ENCODE measurements around the gene WNT7A.

The WNT7A gene

GRCh38 chr3:13791198-13792050 lies 88.4 kb downstream of the WNT7A start:
- DNase-seq: no peak

GRCh38 chr3:13790376-13791197 lies 89.3 kb downstream of the WNT7A start:
- DNase-seq: no peak

DNA sequence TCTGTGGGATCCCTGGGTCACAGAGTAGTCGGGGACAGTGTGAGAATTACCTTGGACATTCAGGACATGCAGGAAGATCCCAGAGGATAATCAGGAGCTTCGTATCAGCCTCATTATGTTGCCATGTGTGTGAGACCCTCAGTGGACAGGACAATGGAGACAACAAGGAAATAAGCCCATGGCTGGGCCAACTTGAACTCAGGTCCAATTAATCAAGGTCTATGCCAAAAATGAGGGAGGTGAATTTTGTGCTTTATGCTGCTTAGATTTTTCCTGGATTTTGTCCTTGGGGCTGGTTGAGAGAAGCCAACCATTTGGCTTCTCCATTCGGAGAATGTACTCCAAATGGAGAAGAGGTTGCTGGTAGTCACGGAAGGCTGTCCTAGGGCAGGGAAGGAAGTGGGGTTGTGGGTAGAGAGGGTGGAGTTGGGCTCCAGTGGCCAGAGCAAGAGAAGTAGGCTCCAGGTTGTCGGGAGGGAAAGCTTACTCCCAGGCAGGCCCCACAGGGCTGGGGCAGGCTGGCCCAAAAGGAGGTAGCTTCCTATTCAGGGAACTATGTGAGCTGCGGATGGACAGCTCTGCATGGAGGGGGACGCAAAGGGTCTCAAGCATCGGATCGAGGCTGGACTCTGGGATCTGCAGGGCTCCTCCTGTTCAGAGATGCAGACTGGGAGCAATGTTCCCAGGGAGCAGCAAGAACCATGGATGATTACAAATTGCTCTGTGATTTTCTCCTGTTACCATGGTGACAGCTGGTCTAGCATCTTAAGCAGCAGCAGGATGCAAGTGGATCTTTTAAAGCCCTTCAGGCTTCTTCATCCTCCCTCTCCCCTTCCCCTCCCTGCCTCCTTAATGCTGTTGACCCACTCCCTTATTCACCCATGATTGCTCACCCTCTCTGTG lies 91.1 kb downstream of the WNT7A start:
- DNase-seq: no peak

DNA sequence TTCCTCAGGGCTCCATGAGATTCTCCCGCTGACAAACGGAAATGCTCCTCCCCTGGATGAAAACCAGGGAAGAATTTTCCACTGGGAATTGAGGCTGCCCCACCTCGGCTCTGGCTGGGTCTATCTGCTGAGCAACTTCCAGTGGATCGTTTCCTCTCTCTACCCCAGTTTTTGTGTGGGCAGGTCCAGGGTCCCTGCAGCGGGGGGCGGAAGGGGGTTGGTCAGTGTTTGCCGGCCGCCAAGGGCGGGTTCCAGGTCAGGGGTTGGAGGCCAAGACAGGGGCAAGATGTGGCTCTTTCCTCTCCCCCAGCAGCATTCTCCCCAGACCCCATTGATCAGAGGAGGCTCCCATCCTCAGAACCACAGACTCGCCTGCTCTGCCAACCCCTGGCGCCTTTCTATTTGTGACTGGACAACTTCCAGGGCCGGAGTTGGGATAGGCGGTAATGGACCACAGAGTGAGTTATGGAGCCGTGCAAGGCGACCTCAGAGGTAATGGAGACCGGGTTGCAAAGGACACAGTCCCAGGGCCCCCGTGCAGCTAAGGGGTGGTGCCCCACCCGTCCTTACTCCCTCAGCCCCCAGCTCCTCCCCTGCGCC lies 92.2 kb downstream of the WNT7A start:
- DNase-seq: no peak

DNA sequence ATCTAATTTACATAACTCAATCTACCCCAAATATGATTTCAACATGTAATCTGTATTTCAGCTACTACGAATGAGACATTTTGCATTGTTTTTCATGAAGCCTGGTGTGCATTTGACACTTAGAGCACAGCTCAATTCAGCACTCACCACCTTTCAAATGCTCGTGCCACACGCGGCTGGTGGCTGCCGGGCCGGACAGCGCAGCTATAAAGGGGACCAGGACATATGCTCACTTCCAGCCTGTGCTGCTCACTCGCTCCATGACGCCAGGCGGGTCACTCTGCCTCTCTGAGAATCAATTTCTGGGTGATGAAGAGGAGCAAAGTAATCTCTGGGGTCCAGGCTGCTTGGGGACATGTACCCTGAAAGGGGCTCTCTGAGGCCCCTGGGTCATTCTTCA lies 93.1 kb downstream of the WNT7A start:
- DNase-seq: no peak

GRCh38 chr3:13785853-13786436 lies 93.9 kb downstream of the WNT7A start:
- DNase-seq: no peak

DNA sequence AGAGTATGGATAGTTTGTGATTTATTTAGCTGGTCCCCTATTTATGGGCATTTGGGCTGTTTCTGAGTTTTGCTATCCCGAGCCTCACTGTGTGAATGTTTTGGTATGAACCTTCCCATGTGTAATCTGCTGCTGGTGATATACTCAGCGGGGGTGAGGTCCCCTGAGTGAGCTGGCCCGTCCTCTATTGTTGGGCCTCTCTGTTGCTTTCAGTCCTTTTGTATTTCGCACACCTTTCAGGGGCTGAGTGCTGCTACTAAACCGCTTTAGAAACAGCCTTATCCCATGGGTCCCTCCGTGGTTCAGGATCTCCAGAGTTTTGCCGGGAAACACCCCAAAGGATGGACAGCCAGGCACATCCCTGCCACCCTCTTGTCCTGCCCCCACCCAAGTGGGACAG lies 94.5 kb downstream of the WNT7A start:
- no peak for DNase-seq

DNA sequence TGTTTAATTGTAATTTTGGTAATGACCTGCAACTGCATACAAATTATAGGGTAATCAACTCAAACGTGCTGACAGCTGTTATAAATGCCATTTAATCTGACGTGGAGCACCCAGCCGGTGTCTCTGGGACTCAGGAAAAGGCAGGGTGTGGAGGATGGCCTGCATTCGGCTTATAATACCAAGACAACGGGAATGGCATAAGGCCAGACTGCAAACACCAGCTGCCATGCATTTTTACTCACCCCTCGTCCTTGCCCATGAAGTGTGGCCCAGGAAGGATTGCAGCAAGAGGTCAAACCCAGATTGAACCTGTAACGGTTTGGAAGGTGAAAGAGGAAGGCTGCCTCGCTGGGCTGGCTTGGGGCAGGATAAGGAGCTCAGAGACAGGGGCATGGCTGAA lies 96.4 kb downstream of the WNT7A start:
- no peak for DNase-seq

- no peak for DNase-seq
Measured at GRCh38 chr3:13782501-13782900, 97.4 kb downstream of the WNT7A start.

- no peak for DNase-seq
Measured at GRCh38 chr3:13781417-13781816, 98.5 kb downstream of the WNT7A start.

GRCh38 chr3:13780432-13781176 lies 99.3 kb downstream of the WNT7A start:
- DNase-seq: no peak

DNA sequence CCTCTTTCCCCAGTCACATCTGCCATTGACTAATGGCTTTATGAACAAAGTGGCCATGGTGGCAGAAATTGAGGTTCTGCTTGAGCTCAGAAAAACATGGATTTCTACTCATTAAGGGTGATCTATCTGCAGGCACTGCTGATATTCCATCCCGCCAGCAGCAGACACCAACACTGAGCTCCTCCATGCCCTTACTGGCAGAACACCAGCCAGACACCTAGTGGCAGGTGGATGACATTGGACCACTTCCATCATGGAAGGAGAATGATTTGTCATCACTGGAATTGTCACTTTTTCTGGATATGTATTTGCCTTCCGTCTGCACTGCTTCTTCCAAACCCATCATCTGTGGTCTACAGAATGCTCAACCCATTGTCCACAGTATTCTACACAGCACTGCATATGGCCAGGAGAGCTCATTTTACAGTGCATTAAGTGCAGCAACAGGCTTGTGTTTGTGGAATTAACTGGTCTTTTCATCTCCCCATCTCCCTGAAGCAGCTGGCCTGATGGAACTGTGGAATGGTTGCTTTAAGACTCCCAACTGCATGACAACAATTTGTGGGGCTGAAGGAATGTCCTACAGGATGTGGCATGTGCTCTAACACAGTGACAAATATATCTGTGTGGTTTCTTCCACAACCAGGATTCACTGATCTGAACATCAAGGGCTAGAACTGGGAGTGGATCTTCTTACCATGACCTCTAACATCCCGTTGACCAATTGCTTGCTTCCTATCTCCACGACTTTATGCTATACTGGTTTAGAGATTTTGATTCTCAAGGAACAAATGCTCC lies 103.4 kb downstream of the WNT7A start:
- no peak for DNase-seq

- no peak for DNase-seq
Measured at GRCh38 chr3:13772885-13773745, 106.8 kb downstream of the WNT7A start.

DNA sequence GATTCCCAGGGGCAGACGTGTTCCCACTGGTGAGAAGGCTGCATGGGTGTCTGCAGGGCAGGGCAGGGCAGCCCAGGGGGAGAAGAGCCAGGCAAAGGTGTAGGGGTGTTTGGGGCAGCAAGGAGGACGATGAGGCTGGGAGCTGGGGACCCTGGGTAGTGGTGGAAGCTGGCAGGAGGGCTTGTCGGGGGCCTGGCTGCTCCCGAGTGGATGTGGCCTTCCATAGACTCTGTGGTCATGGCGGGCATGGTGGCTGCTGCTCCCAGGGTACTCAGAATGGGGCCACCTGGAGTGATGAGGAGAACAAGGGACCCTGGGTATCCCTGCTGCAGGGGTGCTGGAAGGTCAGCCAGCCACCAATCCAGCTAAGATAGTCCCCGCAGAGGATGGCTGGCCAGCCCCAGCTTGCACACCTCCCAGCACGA lies 107.5 kb downstream of the WNT7A start:
- no peak for DNase-seq

GRCh38 chr3:13771496-13771895 lies 108.4 kb downstream of the WNT7A start:
- no peak for DNase-seq

DNA sequence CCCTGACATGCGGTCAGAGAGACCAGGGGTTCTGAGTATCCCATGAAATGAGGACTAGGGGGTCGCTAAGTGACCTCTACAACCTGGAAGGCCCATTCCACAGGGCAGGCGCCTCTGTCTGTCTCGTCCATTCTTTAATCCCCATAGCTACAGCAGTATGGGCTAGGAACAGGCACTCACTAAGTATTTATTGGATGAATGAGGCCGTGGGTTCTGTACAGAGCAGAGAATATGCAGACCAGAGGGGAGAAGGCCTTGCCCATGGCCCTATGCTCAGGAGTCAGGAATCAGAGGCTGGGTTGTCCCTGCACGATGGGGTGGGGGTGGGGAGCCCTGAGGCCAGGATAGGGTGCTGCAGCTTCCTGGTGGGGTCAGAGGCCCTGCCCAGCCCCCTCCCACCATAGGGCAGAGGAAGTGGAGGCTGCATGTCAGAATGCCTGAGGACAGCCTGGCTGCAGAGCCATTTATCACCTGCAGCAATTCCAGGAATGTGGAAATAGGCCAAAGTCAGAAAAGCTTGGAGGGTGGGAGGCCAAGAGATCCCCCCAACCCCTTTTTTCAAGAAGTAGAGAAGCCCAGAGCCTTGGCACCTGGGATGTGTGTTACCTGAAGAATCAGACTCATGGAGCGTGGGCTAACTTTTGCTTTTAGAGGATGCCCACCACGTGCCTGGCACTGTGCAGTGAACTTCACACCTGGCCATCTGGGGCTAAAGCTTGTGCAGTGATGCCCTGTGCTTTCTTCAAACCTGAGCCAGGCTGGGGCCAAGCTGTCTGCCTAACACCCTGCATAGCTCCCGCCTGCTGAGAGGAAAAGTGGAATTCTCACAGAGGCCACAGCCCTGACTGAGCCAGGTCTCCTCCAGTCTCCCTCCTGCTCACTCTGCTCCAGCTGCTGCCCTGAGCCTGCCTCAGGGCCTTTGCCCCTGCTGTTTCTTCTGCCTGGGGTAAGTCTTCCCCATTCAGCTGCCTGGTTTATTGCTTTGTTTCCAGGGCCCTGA lies 109.4 kb downstream of the WNT7A start:
- DNase-seq: no peak

DNA sequence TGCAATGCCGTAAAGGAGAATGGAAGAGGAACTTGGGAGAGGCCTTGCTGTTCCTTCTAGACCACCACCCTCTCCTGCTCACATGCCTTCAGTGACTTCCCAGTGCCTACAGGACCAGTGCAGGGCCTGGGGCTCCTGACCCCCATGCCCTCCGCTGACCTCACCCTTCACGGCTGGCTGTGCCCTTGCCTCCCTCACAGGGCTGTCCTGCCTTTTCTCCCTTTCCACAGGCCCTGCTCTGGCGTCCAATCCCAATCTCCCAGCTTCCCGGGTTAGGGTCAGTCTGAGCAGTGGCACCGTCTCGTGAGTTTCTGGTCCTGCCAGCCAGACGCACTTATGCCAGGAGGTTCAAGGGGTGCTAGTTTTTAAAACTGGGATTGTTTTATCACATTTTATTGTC lies 110.4 kb downstream of the WNT7A start:
- no peak for DNase-seq

DNA sequence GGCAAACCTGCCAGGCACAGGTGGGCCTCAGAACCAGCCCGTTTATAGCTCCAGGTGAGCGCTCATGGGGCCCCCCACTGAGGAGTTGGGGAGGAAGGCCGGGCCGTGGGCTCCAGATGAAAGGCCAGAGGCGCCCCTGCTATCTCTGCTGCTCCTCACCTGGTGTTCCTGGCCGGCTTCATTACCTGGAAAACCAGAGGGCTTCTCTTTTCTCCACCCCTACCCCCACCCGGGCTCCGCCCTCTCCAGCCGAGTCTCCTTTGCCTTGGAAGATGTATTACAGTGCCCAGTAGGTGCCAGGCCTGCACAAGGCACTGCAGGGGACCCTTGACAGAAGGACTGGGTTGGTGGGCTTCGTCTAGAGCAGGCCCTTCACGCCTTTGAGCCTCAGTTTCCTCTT lies 111.4 kb downstream of the WNT7A start:
- no peak for DNase-seq

All from suppressor macrophage treated with lipopolysaccharide for 1 hour (primary cell).